ENCODE data around the gene KIF5B.
"Not testable (repeated sequence)": the region's sequence is repeated elsewhere in the genome, so short reads cannot be mapped to it uniquely, and the experiment has no call there.

Gene KIF5B

GRCh38 chr10:32056136-32057035 is at the start of gene KIF5B:
KIF5B (minus strand) TSS chr10:32056425; CDS start chr10:32055973, 452 bp downstream.
- DNase-seq: peak; percentile 17

- DNase-seq: no peak
Measured at GRCh38 chr10:32105782-32106382, 49.7 kb upstream of the KIF5B start.

- no peak for DNase-seq
Measured at GRCh38 chr10:32104622-32105509, 48.6 kb upstream of the KIF5B start.

GRCh38 chr10:32104181-32104580 is 48.0 kb upstream of the KIF5B start:
- no peak for DNase-seq

GRCh38 chr10:32103721-32104120 is 47.5 kb upstream of the KIF5B start:
- DNase-seq: no peak

- DNase-seq: not testable (repeated sequence)
Measured at GRCh38 chr10:32098566-32099259, 42.5 kb upstream of the KIF5B start.

- no peak for DNase-seq
Measured at GRCh38 chr10:32095116-32095733, 39.0 kb upstream of the KIF5B start.

GRCh38 chr10:32093650-32094049 is 37.4 kb upstream of the KIF5B start:
- DNase-seq: no peak

GRCh38 chr10:32091046-32091445 is 34.8 kb upstream of the KIF5B start:
- no peak for DNase-seq

GRCh38 chr10:32084185-32084851 is 28.1 kb upstream of the KIF5B start:
- DNase-seq: no peak

GRCh38 chr10:32077896-32078485 is 21.8 kb upstream of the KIF5B start:
- no peak for DNase-seq

- no peak for DNase-seq
Measured at GRCh38 chr10:32073659-32074058, 17.4 kb upstream of the KIF5B start.

- DNase-seq: no peak
Measured at GRCh38 chr10:32073128-32073527, 16.9 kb upstream of the KIF5B start.

- no peak for DNase-seq
Measured at GRCh38 chr10:32072025-32072800, 16.0 kb upstream of the KIF5B start.

- DNase-seq: no peak
Measured at GRCh38 chr10:32070645-32071044, 14.4 kb upstream of the KIF5B start.

- DNase-seq: no peak
Measured at GRCh38 chr10:32068569-32068968, 12.3 kb upstream of the KIF5B start.

GRCh38 chr10:32067931-32068330 is 11.7 kb upstream of the KIF5B start:
- DNase-seq: not testable (repeated sequence)

GRCh38 chr10:32065856-32066255 is 9.6 kb upstream of the KIF5B start:
- DNase-seq: no peak

- DNase-seq: no peak
Measured at GRCh38 chr10:32061440-32061839, 5.2 kb upstream of the KIF5B start.

GRCh38 chr10:32060347-32060746 is 4.1 kb upstream of the KIF5B start:
- no peak for DNase-seq
